ENCODE results near the gene CAPS.

GRCh38 chr19:5952193-5953029 is 38.4 kb downstream of the CAPS start:
- TF ChIP-seq CTCF (IDR thresholded peaks at IDR 0.05): no peak
- no peak for TF ChIP-seq POLR2A (IDR thresholded peaks at IDR 0.05)

All from thyroid gland (tissue), 4 donors.